Activated CD4-positive, alpha-beta T cell treated with anti-CD3 and anti-CD28 coated beads for 24 hours (primary cell): ENCODE measurements around the gene RBM39.
A peak's percentile ranks its signal among the peaks of the same experiment; 100 is the strongest.
"Not testable (repeated sequence)": the region's sequence is repeated elsewhere in the genome, so short reads cannot be mapped to it uniquely, and the experiment has no call there.

Source experiments
- DNase-seq, 2 donors: peaks; one replicate each; pipeline ENCODE4 v3.0.0-alpha.2; 2020; ENCODE audit warnings: low read depth in 2 of 2

The RBM39 gene

GRCh38 chr20:35706591-35707529 lies 35.2 kb downstream of the RBM39 start:
- DNase-seq: not testable (repeated sequence)

- DNase-seq: not testable (repeated sequence)
Measured at GRCh38 chr20:35705894-35706293, 36.2 kb downstream of the RBM39 start.

- DNase-seq: no peak
Measured at GRCh38 chr20:35704514-35705261, 37.4 kb downstream of the RBM39 start.

GRCh38 chr20:35702824-35703695 lies 39.0 kb downstream of the RBM39 start:
- DNase-seq: no peak

GRCh38 chr20:35702051-35702823 lies 39.8 kb downstream of the RBM39 start:
- no peak for DNase-seq

- DNase-seq: no peak
Measured at GRCh38 chr20:35700625-35701148, 41.4 kb downstream of the RBM39 start.

- no peak for DNase-seq
Measured at GRCh38 chr20:35699957-35700624, 42.0 kb downstream of the RBM39 start.

GRCh38 chr20:35699127-35699956 lies 42.7 kb downstream of the RBM39 start, which contains the start of the genes NFS1 and ROMO1:
Gene NFS1, minus strand, starts transcription at chr20:35699352. Its CDS starts 64 bp downstream, at chr20:35699288.
Gene ROMO1, plus strand, starts transcription at chr20:35699405. Its CDS starts 228 bp downstream, at chr20:35699633.
- DNase-seq: peak; percentile 77 to 79

GRCh38 chr20:35698298-35699126 lies 43.5 kb downstream of the RBM39 start:
- DNase-seq: no peak

- no peak for DNase-seq
Measured at GRCh38 chr20:35697696-35698297, 44.3 kb downstream of the RBM39 start.

GRCh38 chr20:35695978-35696377 lies 46.1 kb downstream of the RBM39 start:
- no peak for DNase-seq

GRCh38 chr20:35695245-35695749 lies 46.8 kb downstream of the RBM39 start:
- DNase-seq: no peak

GRCh38 chr20:35690265-35690664 lies 51.8 kb downstream of the RBM39 start:
- no peak for DNase-seq

GRCh38 chr20:35686872-35687271 lies 55.2 kb downstream of the RBM39 start:
- not testable (repeated sequence) for DNase-seq

- not testable (repeated sequence) for DNase-seq
Measured at GRCh38 chr20:35685368-35685767, 56.7 kb downstream of the RBM39 start.

- no peak for DNase-seq
Measured at GRCh38 chr20:35681960-35682359, 60.1 kb downstream of the RBM39 start.

- DNase-seq: no peak
Measured at GRCh38 chr20:35680452-35681183, 61.4 kb downstream of the RBM39 start.
